Fibroblast of villous mesenchyme (primary cell): ENCODE measurements around the gene RNF168. TPM values are rescaled to one million over a fixed set of nuclear protein-coding genes. Genes with fewer than 3 reads are reported as not detected.
"Not testable (repeated sequence)": the region's sequence is repeated elsewhere in the genome, so short reads cannot be mapped to it uniquely, and the experiment has no call there.

Experiments used
- DNase-seq: peaks from one replicate; pipeline ENCODE4 v3.0.0-alpha.2; 2010; ENCODE audit warnings: low read depth
- H3K4me3 ChIP-seq: 2 replicates; pipeline ENCODE4 v1.5.1; 2011; ENCODE audit warnings: low read depth, mild to moderate bottlenecking, low read length
- CTCF ChIP-seq: IDR thresholded peaks from 2 replicates; pipeline ENCODE4 v1.5.1; 2012; ENCODE audit warnings: low read depth, mild to moderate bottlenecking, low read length; ENCODE audit not compliant: insufficient read depth
- total RNA-seq: library from RNA; depleted of rRNA; stranded (reverse); fragments of >200 nt; gene quantifications from 2 replicates; pipeline ENCODE4 v1.2.3, GENCODE V29; 2012

RNF168 gene
- total RNA-seq, 1 donor = 22.5 TPM

GRCh38 chr3:196514913-196515621, 11.5 kb upstream of the RNF168 start, which contains the start of gene SMCO1:
SMCO1 (minus strand) TSS chr3:196515346; CDS start chr3:196515209, 137 bp downstream.
- DNase-seq = no peak
- no peak for TF ChIP-seq CTCF
- H3K4me3 ChIP-seq = no peak within 1 kb of the TSS

GRCh38 chr3:196514350-196514716, 10.8 kb upstream of the RNF168 start:
- TF ChIP-seq CTCF = no peak
- H3K4me3 ChIP-seq = no peak overlapping the region
- DNase-seq = no peak

GRCh38 chr3:196513697-196514349, 10.3 kb upstream of the RNF168 start:
- TF ChIP-seq CTCF = no peak
- H3K4me3 ChIP-seq = no peak overlapping the region
- DNase-seq = peak; percentile 28

GRCh38 chr3:196511646-196512425, 8.3 kb upstream of the RNF168 start:
- not testable (repeated sequence) for DNase-seq, H3K4me3 ChIP-seq

GRCh38 chr3:196511108-196511507, 7.5 kb upstream of the RNF168 start:
- not testable (repeated sequence) for H3K4me3 ChIP-seq, DNase-seq

- no peak for DNase-seq
- no peak overlapping the region for H3K4me3 ChIP-seq
- no peak for TF ChIP-seq CTCF
Measured at GRCh38 chr3:196506687-196507086, 3.1 kb upstream of the RNF168 start.

GRCh38 chr3:196504556-196504955, 988 bp upstream of the RNF168 start:
- DNase-seq = no peak
- no peak for TF ChIP-seq CTCF
- H3K4me3 ChIP-seq = no peak overlapping the region

- peak overlapping the region; percentile 98 for H3K4me3 ChIP-seq
- not testable (repeated sequence) for DNase-seq
Measured at GRCh38 chr3:196504077-196504398, 470 bp upstream of the RNF168 start.
